Stimulated activated CD8-positive, alpha-beta memory T cell treated with anti-CD3 and anti-CD28 coated beads, Interleukin-4, amount 100 ng/mL, for 24 hours (primary cell): ENCODE data around the gene KMT2E.

Experiments
- DNase-seq: peaks from one replicate; pipeline ENCODE4 v3.0.0-alpha.2; 2020; ENCODE audit warnings: low read depth

The KMT2E gene

DNA sequence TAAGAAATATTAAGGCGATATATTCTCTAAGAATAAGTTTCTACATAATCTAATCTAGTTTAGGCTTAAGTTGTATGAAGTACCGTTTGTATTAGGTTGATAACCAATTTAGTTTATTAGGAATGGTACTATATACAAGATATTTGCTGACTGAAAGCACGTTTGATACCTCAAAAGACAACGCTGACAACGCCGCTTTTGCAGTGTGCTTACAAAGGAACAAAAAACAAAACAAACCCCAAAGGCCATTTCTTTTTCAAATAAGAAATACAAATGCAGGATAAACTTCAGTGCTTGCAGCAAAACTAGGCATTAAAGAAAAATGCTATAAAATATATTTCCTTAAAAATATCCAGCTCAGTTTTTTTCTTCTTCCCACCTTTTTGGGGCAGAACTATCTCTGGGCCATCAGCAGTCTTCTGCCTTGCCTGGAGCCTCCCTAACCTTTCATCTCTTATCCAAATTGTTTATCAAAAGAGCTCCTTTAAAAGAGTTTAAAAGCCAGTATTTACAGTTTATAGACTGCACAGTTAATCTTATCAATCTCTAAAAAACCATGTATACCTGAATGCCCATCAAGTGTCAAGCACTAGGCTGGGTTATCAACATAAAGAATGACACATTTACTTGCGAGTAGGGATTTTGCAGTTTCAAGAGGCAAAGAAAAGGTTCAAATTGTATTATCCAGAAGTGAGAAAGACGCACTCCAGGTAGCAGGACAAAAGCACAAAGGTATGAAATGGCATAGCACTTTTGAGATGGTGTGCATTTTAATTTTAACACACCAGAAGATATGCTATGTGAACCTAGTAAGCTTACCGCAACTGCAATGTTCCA, 4.1 kb upstream of the KMT2E start:
- DNase-seq: no peak

- DNase-seq: no peak
Measured at GRCh38 chr7:105010504-105011130, 3.4 kb upstream of the KMT2E start.

GRCh38 chr7:105011141-105011830, 2.7 kb upstream of the KMT2E start:
- no peak for DNase-seq

GRCh38 chr7:105011831-105012502, 2.0 kb upstream of the KMT2E start:
- no peak for DNase-seq

GRCh38 chr7:105012503-105013220, 1.3 kb upstream of the KMT2E start:
- peak; percentile 100 for DNase-seq

GRCh38 chr7:105013221-105013815, 687 bp upstream of the KMT2E start:
- peak; percentile 89 for DNase-seq

GRCh38 chr7:105014693-105015389, 836 bp downstream of the KMT2E start:
- no peak for DNase-seq

DNA sequence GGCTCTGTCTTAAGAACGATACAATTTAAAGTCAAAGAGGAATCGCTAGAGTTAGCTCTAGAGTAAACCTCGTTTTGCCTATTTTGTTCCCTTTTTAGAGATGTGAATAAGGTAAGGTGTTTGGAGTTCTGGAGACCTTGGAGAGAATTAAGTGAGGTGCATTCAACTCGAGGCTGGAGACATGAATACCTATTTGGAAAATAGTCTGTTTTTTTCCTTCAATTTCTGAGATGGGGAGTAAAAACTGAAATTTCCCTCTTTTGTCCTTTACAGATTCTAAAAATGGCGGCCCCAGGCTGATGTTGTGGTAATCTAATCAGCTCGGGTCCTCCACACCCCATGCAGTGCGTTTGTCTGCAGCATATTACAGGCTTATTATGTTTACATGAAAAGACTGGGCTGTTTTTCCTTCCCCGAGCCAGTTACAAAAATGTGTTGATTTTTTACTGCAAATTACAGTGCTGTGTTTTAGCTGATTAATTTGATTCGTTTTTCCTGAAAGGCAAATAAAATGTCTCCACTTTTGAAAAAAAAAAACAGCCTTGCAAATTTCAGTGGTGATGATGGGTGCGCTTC, 1.5 kb downstream of the KMT2E start:
- no peak for DNase-seq

- no peak for DNase-seq
Measured at GRCh38 chr7:105016068-105016708, 2.2 kb downstream of the KMT2E start.

- DNase-seq: no peak
Measured at GRCh38 chr7:105016709-105017656, 3.0 kb downstream of the KMT2E start.

GRCh38 chr7:105017657-105018365, 3.8 kb downstream of the KMT2E start:
- DNase-seq: no peak

DNA sequence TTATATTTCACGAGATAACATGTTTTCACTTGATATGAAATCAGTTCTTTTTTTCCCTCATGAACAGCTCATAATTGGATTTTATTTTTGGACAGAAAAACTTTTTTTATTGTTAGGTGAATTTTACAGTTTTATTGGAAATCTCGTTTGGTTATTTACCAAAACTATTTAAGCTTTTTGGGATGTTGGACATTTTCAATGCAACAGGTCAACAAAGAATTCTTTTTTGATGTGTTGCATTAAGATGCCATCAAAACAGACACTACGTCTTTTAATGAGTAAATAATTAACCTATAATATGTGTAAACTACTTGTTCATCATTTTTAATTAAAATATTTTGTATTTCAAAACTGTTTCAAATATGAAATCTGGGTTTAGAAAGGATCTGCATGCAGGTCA, 5.3 kb downstream of the KMT2E start:
- DNase-seq: no peak

- DNase-seq: no peak
Measured at GRCh38 chr7:105020926-105021325, 6.9 kb downstream of the KMT2E start.

DNA sequence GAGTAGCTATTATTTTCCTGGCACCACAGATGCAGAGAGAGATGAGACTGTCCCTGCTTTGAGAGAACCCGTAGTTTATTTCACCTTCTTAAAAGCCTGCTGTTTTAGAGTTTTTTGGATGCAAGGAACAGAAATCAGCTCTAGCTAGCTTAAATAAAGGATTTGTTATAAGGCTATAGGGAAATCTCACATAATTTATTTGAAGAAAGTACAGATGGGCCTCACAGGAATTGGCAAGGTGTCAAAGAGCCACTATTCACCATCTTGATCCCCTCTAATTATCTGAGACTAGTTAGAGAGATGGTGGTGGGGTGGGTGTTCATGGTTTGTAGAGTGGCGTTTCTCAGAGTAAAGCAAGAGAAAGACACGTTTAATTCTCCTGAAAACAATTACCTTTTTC, 7.3 kb downstream of the KMT2E start:
- DNase-seq: no peak

DNA sequence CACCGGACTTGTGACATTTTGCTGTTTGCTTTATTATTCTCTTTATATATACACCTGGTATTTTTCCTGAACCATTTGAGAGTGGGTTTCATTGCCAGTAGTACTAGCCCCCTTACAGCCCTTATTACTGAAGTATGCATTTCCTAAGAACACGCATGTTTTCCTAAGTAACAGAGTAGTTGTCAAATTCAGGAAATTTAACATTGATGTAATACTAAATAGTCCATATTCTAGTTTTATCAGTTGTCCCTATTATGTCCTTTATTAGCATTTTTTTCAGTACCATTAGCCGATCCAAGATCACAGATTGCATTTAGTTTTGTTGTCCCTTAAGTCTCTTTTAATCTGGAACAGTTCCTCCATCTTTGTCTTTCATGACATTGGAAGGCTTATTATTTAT, 8.0 kb downstream of the KMT2E start:
- no peak for DNase-seq

DNA sequence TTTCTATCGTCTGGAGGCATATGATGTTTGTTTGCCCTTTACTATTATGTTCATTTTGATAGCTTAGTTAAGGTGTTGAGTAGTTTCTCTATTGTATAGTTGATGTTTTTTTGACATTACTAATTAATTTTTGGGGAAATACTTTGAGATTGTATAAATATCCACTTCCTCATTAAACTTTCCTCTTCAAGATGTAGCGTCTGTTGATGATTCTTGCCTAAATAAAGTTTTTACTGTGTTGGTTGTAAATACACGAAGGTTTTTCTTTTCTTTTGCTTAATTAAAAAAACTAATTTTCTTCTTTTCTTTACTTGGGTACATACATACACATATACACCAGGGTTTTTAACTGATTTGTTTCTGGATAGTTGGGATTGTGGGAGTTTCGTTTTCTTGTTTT, 8.5 kb downstream of the KMT2E start:
- no peak for DNase-seq

DNA sequence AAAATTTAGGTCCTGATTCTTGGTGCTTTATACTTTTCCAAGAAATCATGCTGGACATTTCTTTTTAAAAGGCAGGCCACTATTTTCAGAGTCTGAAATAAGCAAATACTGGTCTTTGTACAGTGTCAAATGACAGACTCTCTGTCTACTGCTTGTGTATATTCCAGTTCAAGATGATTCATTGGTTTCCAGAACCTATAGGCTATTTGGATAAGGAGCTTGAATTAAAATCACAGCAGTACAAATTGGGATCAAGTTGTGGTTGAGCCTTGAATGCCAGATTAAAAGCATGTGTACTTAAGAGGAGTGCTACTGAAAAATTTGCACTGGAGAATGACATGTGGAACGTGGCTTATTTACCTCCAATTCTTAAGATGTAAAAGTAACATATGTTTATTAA, 10.7 kb downstream of the KMT2E start:
- DNase-seq: no peak

- no peak for DNase-seq
Measured at GRCh38 chr7:105026750-105027149, 12.7 kb downstream of the KMT2E start.
